DOHH2 (cell line): Measurements from ENCODE around the gene DMXL1.

Source experiments
- EZH2phosphoT487 ChIP-seq: fragments of 200-600 bp; sonication (generic); IDR thresholded peaks from 2 replicates; pipeline ENCODE4 v1.6.1; 2017; ENCODE audit warnings: borderline replicate concordance, mild to moderate bottlenecking, antibody characterized with exemption, low read length, moderate library complexity, mixed read lengths
- TF ChIP-seq, protein P1 (sequence below): fragments of 200-600 bp; sonication (generic); IDR thresholded peaks from one replicate; pipeline ENCODE4 v1.5.1; 2014; ENCODE audit warnings: antibody characterized with exemption, mild to moderate bottlenecking, low read depth, low read length; ENCODE audit not compliant: poor library complexity, severe bottlenecking

DNA sequence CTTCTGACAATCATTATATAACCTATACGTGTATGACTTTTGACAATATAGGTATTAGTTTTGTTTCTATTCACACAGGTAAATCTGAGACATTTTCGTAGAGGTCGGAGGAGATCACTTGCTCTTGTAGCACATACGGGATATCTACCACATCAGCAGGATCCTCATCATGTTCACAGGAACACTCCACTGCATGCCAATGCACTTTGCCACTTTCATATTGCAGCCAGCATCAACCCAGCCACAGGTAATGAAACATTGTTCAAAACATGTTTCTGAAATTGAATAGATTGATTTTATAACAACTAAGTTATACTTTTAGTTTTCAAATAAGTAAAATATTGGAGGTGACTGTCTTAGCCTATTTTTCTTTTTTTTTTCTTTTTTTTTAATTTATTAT, 50.0 kb downstream of the DMXL1 start:
- TF ChIP-seq, protein P1, sequence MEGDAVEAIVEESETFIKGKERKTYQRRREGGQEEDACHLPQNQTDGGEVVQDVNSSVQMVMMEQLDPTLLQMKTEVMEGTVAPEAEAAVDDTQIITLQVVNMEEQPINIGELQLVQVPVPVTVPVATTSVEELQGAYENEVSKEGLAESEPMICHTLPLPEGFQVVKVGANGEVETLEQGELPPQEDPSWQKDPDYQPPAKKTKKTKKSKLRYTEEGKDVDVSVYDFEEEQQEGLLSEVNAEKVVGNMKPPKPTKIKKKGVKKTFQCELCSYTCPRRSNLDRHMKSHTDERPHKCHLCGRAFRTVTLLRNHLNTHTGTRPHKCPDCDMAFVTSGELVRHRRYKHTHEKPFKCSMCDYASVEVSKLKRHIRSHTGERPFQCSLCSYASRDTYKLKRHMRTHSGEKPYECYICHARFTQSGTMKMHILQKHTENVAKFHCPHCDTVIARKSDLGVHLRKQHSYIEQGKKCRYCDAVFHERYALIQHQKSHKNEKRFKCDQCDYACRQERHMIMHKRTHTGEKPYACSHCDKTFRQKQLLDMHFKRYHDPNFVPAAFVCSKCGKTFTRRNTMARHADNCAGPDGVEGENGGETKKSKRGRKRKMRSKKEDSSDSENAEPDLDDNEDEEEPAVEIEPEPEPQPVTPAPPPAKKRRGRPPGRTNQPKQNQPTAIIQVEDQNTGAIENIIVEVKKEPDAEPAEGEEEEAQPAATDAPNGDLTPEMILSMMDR = no peak
- TF ChIP-seq EZH2phosphoT487 = no peak
